HepG2 (cell line): ENCODE measurements around the gene EPB41.

Source experiments
- CEBPB ChIP-seq: IDR thresholded peaks from 2 replicates; pipeline ENCODE4 v1.6.1; 2011; ENCODE audit warnings: low read depth, low read length, improper control_type of control experiment, borderline replicate concordance
- CHD2 ChIP-seq: IDR thresholded peaks from 2 replicates; pipeline ENCODE4 v1.6.1; 2011; ENCODE audit warnings: low read depth, low read length, improper control_type of control experiment
- DNMT1 ChIP-seq: sonication (generic); formaldehyde crosslinking; IDR thresholded peaks from 2 replicates; pipeline ENCODE4 v1.5.1; 2020; ENCODE audit warnings: mild to moderate bottlenecking, missing genetic modification reagents
- EED ChIP-seq: sonication (generic); formaldehyde crosslinking; IDR thresholded peaks from 2 replicates; pipeline ENCODE4 v1.5.0; 2020; ENCODE audit warnings: mild to moderate bottlenecking, missing genetic modification reagents
- EZH2 ChIP-seq: conservative IDR thresholded peaks from 2 replicates; pipeline ENCODE4 v1.6.1; 2012; ENCODE audit warnings: mild to moderate bottlenecking, low read depth, low read length, moderate library complexity
- NFIC ChIP-seq: IDR thresholded peaks from 2 replicates; pipeline ENCODE4 v1.6.1; 2012; ENCODE audit warnings: mild to moderate bottlenecking, low read length, inconsistent platforms
- SALL2 ChIP-seq: sonication (generic); formaldehyde crosslinking; IDR thresholded peaks from 2 replicates; pipeline ENCODE4 v1.8.1; 2023; ENCODE audit warnings: mild to moderate bottlenecking, missing genetic modification reagents, inconsistent platforms
- SMAD3 ChIP-seq: sonication (generic); formaldehyde crosslinking; IDR thresholded peaks from 2 replicates; pipeline ENCODE4 v1.4.0; 2020; ENCODE audit warnings: missing genetic modification reagents
- TF ChIP-seq, protein P1 (sequence below): sonication (generic); formaldehyde crosslinking; IDR thresholded peaks from 2 replicates; pipeline ENCODE4 v1.5.0; 2020; ENCODE audit warnings: mild to moderate bottlenecking, missing genetic modification reagents, moderate library complexity

DNA sequence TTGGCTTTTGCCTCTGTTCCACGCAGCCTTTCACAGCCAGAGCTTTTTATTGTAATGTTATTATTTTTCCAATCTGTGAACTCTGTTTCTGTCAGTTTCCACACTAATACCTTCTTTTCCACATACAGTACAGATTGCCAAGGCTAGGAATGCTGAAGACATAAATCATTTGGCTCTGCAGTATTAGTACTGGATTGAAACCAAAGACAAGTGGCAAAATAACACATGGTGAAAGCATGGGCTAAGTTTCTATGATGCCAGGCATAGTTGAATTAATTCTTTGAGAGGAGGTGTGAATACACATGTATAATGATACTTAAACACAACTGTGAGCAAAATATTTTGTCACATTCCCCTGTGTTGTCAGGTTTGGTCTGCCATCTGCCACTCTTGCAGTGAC is 135.8 kb downstream of the EPB41 start:
- TF ChIP-seq EED (CRISPR knock-in tag), result no peak
- TF ChIP-seq CEBPB, result no peak
- TF ChIP-seq, protein P1, sequence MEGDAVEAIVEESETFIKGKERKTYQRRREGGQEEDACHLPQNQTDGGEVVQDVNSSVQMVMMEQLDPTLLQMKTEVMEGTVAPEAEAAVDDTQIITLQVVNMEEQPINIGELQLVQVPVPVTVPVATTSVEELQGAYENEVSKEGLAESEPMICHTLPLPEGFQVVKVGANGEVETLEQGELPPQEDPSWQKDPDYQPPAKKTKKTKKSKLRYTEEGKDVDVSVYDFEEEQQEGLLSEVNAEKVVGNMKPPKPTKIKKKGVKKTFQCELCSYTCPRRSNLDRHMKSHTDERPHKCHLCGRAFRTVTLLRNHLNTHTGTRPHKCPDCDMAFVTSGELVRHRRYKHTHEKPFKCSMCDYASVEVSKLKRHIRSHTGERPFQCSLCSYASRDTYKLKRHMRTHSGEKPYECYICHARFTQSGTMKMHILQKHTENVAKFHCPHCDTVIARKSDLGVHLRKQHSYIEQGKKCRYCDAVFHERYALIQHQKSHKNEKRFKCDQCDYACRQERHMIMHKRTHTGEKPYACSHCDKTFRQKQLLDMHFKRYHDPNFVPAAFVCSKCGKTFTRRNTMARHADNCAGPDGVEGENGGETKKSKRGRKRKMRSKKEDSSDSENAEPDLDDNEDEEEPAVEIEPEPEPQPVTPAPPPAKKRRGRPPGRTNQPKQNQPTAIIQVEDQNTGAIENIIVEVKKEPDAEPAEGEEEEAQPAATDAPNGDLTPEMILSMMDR, result no peak
- no peak for TF ChIP-seq SALL2 (CRISPR knock-in tag)
- no peak for TF ChIP-seq SMAD3 (CRISPR knock-in tag)
- no peak for TF ChIP-seq EZH2
- no peak for TF ChIP-seq DNMT1 (CRISPR knock-in tag)
- TF ChIP-seq NFIC, result no peak
- no peak for TF ChIP-seq CHD2
